ENCODE measurements around the gene MEA1. TPM values are rescaled to one million over a fixed set of nuclear protein-coding genes. Genes with fewer than 3 reads are reported as not detected.

Gene MEA1
- total RNA-seq, 4 donors from 2014 or later, result 46.3 to 57.8 (median 52.0) TPM

- TF ChIP-seq CTCF (IDR thresholded peaks at IDR 0.05; ENCODE audit: low read depth), result no peak
Measured at GRCh38 chr6:42987533-42988451, 26.0 kb downstream of the MEA1 start.

- TF ChIP-seq CTCF (IDR thresholded peaks at IDR 0.05; ENCODE audit: low read depth), result no peak
Measured at GRCh38 chr6:42984924-42985475, 28.7 kb downstream of the MEA1 start.

- no peak for TF ChIP-seq CTCF (IDR thresholded peaks at IDR 0.05; ENCODE audit: low read depth)
Measured at GRCh38 chr6:42984001-42984923, 29.5 kb downstream of the MEA1 start, which contains the start of gene PPP2R5D. PPP2R5D (plus strand) TSS chr6:42984570; CDS start chr6:42984678, 108 bp downstream.

- no peak for TF ChIP-seq CTCF (IDR thresholded peaks at IDR 0.05; ENCODE audit: low read depth)
Measured at GRCh38 chr6:42981836-42982235, 31.9 kb downstream of the MEA1 start.

GRCh38 chr6:42979523-42980177 is 34.1 kb downstream of the MEA1 start:
- TF ChIP-seq CTCF (IDR thresholded peaks at IDR 0.05; ENCODE audit: low read depth), result no peak

- TF ChIP-seq CTCF (IDR thresholded peaks at IDR 0.05; ENCODE audit: low read depth), result no peak
Measured at GRCh38 chr6:42978839-42979522, 34.8 kb downstream of the MEA1 start, which contains the start of gene PEX6. PEX6 (minus strand) TSS chr6:42979181; CDS start chr6:42979150, 31 bp downstream.

Data from subcutaneous adipose tissue (tissue), 4 donors.